SKM-1 treated with dmso at 0.1 percent for 144 hours (cell line): ENCODE data around the gene IFTAP.
A peak's percentile ranks its signal among the peaks of the same experiment; 100 is the strongest.
"Not testable (repeated sequence)": the region's sequence is repeated elsewhere in the genome, so short reads cannot be mapped to it uniquely, and the experiment has no call there.

Source experiments
- DNase-seq: peaks from one replicate; lab custom pipeline; 2025; ENCODE audit not compliant: unreplicated experiment; lab: John Stamatoyannopoulos, UW

Gene IFTAP

DNA sequence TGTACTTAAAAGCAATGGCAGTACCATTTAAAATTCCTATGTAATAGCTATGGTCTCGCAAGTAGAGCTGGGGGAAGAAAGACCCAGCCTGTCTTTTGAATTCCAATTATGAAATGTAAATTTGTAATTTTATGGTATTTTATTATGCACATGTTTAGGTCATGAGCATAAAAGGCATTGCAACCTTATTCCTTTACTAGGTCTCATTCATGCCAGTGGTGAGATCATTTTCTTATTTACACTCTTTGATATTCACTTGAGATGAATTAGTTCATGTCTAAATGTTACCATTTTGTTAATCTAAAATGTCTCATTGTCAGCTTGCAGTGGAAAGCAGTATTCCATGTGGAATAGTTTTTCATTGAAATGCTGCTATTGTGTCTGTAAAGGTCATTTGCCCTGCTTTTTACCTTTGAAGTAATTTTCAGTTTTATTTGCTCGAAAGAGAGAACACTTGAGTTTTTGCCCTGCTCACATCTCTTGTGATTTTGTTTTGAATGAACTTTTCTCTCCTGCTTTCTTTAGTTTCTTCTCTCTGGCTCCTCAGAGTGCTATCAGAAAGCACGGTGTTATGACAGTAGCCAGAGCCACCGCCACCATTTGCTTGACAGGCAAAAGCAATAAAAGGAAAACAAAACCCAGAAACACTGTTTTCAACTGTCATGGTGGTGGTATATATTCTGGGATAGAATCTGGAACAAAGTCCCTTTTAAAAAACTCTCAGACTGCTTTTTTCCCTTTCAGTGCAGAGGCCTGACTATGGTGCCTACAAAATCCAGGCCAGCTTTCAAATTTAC, 41.0 kb downstream of the IFTAP start:
- no peak for DNase-seq

- no peak for DNase-seq
Observed at GRCh38 chr11:36638556-36638955, 44.3 kb downstream of the IFTAP start.

DNA sequence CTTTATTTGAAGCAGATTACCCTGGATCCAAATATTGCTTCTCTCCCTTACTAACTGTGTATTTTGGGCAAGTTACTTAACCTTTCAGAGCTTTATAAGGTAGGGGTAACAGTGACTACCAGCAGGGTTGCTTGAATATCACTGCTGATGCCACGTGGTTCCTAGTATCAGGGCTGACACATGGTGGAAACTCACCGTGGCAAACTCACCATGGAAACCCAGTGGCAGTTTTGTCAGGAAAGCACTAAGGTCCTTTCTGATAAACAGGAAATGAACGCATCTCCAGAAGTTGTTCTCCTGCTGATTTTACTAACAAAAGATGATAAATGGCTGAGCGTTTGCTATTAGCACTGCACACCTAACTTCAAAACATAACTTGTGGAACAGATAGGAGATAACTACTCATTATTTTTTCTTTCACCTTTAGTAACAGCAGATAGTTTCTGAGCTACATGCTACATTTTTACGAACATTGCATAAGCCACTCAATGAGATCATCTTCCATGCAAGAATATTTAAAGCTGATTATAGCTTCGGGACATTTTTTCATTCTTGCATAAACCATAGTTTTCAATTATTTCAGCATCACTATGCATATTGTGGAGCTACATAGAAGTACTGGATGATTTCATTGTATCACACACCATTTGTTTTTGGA, 63.4 kb downstream of the IFTAP start:
- no peak for DNase-seq

GRCh38 chr11:36661359-36661758, 67.1 kb downstream of the IFTAP start:
- DNase-seq = not testable (repeated sequence)

DNA sequence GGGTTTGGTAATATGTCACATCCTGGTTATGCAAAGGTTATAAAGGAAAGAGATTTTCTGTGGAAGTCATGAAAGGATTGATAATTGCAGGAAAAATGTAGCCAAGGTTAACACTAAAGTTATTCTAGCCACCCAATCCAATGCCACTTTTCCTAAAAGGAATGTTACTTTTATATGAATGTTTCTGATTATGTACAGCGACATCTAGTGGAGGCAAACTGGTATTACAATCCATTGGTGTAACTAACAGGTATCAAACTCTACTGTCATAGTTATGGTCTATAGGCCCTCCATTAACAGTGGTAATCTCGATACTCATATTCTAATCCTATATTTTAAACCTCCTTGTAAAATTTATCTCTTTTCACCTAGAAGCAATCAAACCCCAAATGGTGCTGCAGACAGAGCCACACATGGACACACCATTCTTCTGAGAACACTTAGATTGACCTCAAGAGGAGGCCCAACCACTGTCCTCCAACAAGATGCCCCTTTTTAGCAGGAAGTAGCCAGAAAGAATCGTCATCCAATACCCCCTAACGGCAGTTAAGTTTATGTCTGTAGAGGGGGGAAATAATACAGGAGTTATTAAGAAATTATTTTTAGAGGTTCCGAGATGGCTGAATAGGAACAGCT, 78.6 kb downstream of the IFTAP start:
- DNase-seq = peak; percentile 51

GRCh38 chr11:36679547-36679946, 85.2 kb downstream of the IFTAP start:
- not testable (repeated sequence) for DNase-seq

GRCh38 chr11:36683818-36684217, 89.5 kb downstream of the IFTAP start:
- DNase-seq = no peak

GRCh38 chr11:36684840-36685801, 90.8 kb downstream of the IFTAP start:
- peak; percentile 69 for DNase-seq

- DNase-seq = no peak
Observed at GRCh38 chr11:36688132-36688531, 93.8 kb downstream of the IFTAP start.

DNA sequence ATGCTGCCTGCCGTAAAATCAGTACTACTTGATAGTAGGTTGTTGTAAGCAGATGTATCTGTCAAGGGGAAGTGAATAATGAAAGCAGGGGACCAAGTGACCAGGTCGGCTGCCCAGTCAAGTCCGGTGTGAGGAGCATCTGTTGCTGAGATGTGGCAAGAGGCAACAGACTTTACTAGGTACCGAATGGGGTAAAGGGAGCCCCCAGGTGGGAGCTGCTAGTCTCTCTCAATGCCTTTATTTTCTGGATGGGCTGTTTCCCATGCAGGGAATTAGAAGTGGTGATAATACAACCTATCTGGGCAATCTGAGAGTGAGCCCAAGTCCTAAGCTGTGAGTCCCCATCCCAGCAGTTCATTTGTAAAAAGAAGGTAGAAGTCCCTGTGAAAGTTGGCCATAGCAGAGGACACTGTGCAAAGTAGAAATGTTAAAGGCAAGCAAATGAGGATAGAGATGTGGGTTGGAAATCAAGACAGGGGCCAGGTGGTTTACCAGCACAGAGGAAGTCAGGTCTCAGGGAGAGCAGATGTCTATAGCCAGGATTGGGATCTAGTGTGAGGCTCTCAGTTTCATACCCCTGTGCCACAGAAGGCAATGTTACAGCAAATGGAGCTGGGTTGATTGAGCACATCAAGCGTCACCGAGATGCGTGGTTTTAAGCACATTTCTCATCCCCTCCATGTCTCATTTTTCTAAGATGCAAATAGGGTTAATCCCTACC, 94.4 kb downstream of the IFTAP start:
- DNase-seq = no peak

DNA sequence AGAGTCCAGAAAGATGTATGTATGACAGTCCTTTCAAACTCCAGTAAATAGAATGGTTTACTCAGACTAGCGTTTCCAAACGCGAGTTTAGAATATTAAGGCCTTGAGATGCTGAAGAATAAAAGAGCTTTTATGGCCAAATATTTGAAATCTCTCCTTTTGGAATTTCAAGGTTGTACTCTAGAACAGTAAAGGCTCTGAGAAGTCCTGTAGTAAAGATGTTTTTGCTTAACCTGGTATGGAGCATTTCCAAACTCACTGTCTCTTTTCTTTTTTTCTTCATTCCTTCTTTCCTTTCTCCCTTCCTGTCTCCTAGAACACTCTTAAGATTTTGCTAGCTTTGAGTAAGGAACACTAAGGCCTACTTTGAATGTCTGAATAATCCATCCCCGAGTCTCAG, 95.1 kb downstream of the IFTAP start:
- no peak for DNase-seq

GRCh38 chr11:36692704-36693103, 98.4 kb downstream of the IFTAP start:
- DNase-seq = no peak

DNA sequence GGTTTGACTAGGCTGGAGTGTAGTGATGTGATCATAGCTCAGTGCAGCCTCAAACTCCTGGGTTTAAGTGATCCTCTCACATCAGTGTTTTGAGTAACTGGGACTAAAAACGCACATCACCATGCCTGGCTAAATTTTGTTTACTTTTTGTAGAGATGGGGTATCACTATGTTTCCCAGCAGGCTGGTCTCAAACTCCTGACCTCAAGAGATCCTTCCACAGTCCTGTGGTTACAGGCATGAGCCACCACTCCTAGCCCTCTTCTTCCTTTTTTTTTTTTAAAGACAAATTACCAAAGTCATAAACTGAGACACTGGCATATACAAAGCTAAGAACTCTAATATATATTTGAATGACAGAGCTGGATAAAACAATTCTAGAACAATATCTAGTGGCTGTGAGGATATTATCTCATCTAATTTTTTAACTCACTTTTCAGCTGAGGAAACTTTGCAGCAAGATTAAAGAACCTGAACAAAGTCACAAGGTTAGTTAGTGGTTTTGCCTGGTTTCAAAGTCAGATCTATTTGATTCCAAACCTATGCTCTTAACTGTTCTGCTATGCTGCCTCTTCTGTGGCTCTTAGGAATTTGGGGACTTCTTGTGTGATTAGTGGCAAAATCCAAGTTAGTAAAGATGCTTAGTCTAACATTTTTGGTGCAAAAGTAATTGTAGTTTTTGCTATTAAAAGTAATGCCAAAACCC, 99.0 kb downstream of the IFTAP start:
- DNase-seq = peak; percentile 12

GRCh38 chr11:36695111-36695510, 100.8 kb downstream of the IFTAP start:
- no peak for DNase-seq

- DNase-seq = no peak
Observed at GRCh38 chr11:36695571-36695970, 101.3 kb downstream of the IFTAP start.

- DNase-seq = no peak
Observed at GRCh38 chr11:36696550-36696949, 102.2 kb downstream of the IFTAP start.

DNA sequence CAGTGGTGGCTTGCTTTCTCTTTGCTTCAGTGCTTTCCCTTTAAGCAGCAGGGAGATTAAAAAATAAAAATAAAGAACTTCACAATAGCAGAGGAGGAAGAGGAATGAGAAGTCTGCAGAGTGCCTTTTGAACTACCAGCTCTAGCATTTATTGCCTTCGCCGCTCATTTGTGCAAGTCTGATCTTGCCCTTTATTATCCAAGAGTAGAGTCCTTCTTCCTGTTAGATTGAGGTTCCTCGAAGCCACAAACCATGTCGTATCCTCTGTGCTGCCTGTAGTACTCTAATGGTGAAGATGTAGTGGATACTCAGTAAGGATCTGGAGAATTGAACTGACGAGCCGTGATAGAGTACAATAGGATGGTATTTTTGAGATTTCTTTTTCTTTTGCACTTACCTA, 105.0 kb downstream of the IFTAP start:
- peak; percentile 11 for DNase-seq

GRCh38 chr11:36700246-36700645, 105.9 kb downstream of the IFTAP start:
- DNase-seq = no peak

- DNase-seq = peak; percentile 52
Observed at GRCh38 chr11:36702330-36703054, 108.2 kb downstream of the IFTAP start.
